Measurements from ENCODE around the gene DRAM2.

DRAM2 gene

DNA sequence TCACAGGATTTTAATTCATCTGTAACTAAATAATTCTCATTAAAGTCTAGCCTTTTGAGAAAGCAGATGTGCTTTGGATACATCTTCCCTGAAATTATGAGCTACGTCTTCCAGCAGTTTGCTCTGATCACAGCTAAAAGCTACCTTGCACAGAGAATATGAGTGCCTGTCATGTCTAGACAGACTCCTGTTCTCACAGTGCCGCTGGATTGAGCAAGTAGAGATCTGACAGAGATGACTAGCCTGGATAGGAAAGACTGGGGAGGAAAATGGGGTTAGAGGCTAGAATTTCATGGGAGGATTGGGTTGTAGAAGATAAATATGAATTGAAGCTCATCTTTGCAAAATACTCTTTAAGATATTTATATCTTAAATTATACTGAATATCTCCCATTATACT is 24.3 kb upstream of the DRAM2 start:
- H3K36me3 ChIP-seq (ENCODE audit: control insufficient read depth, low read length): peaks cover 81% of the 10 kb centered on the region

DNA sequence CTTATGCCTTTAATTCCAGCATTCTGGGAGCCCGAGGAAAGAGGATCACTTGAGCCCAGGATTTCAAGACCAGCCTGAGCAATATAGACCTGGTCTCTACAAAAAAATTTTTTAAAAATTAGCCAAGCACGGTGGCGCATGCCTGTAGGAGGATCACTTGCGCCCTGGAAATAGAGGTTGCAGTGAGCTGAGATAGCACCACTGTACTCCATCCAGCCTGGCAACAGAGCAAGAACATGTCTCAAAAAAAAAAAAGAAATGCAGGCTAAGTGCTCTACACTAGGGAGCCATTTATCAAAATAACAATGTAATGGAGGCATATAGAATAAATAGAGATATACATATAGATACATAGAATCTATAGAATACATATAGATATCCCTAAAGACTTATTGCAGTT is 23.5 kb upstream of the DRAM2 start:
- Histone ChIP-seq H3K36me3 (ENCODE audit: control insufficient read depth, low read length) (peaks cover 78% of the 10 kb centered on the region), H3K79me2 (ENCODE audit: control insufficient read depth, low read length) (peaks cover 22% of the 10 kb centered on the region)

More for the DNA sequence above, 24.3 kb upstream of the DRAM2 start:
- Histone ChIP-seq H3K4me1 (ENCODE audit: control insufficient read depth, low read length) (no peaks in the 10 kb centered on the region), H3K79me2 (ENCODE audit: control insufficient read depth, low read length) (peaks cover 17% of the 10 kb centered on the region), H3K27ac (ENCODE audit: low read depth, low read length) (no peak overlapping the region), H3K4me3 (ENCODE audit: low read length) (no peak overlapping the region), H3K9me2 (replicated peaks; ENCODE audit: control insufficient read depth, low read length) (no peaks in the 10 kb centered on the region), H3K4me2 (ENCODE audit: low read length) (no peak overlapping the region), H4K20me1 (ENCODE audit: control insufficient read depth, insufficient read depth, low read depth, low read length) (no peaks in the 10 kb centered on the region), H3K27me3 (ENCODE audit: control insufficient read depth, low read length) (no peaks in the 10 kb centered on the region), H3K9me3 (ENCODE audit: control insufficient read depth, insufficient read depth, low read length) (no peaks in the 10 kb centered on the region), H3F3A (ENCODE audit: control insufficient read depth, insufficient read depth) (peaks cover 12% of the 10 kb centered on the region; the same call in 1 of the 2 replicates)
- TF ChIP-seq EZH2phosphoT487 (IDR thresholded peaks at IDR 0.05; ENCODE audit: borderline replicate concordance, low read length): no peak
- TF ChIP-seq, protein P1, sequence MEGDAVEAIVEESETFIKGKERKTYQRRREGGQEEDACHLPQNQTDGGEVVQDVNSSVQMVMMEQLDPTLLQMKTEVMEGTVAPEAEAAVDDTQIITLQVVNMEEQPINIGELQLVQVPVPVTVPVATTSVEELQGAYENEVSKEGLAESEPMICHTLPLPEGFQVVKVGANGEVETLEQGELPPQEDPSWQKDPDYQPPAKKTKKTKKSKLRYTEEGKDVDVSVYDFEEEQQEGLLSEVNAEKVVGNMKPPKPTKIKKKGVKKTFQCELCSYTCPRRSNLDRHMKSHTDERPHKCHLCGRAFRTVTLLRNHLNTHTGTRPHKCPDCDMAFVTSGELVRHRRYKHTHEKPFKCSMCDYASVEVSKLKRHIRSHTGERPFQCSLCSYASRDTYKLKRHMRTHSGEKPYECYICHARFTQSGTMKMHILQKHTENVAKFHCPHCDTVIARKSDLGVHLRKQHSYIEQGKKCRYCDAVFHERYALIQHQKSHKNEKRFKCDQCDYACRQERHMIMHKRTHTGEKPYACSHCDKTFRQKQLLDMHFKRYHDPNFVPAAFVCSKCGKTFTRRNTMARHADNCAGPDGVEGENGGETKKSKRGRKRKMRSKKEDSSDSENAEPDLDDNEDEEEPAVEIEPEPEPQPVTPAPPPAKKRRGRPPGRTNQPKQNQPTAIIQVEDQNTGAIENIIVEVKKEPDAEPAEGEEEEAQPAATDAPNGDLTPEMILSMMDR (IDR thresholded peaks at IDR 0.05; ENCODE audit: low read depth, low read length, poor library complexity, severe bottlenecking): no peak

GRCh38 chr1:111162488-111162880 is 22.6 kb upstream of the DRAM2 start:
- peaks cover 12% of the 10 kb centered on the region; the same call in 1 of the 2 replicates for H3F3A ChIP-seq (ENCODE audit: control insufficient read depth, insufficient read depth)
- no peaks in the 10 kb centered on the region for H3K27me3 ChIP-seq (ENCODE audit: control insufficient read depth, low read length)
- H3K79me2 ChIP-seq (ENCODE audit: control insufficient read depth, low read length): peaks cover 28% of the 10 kb centered on the region
- no peak overlapping the region for H3K27ac ChIP-seq (ENCODE audit: low read depth, low read length)
- peaks cover 73% of the 10 kb centered on the region for H3K36me3 ChIP-seq (ENCODE audit: control insufficient read depth, low read length)
- H3K4me2 ChIP-seq (ENCODE audit: low read length): no peak overlapping the region
- H4K20me1 ChIP-seq (ENCODE audit: control insufficient read depth, insufficient read depth, low read depth, low read length): no peaks in the 10 kb centered on the region
- H3K9me2 ChIP-seq (replicated peaks; ENCODE audit: control insufficient read depth, low read length): no peaks in the 10 kb centered on the region
- no peaks in the 10 kb centered on the region for H3K4me1 ChIP-seq (ENCODE audit: control insufficient read depth, low read length)
- H3K4me3 ChIP-seq (ENCODE audit: low read length): no peak overlapping the region
- H3K9me3 ChIP-seq (ENCODE audit: control insufficient read depth, insufficient read depth, low read length): no peaks in the 10 kb centered on the region
- no peak for TF ChIP-seq EZH2phosphoT487 (IDR thresholded peaks at IDR 0.05; ENCODE audit: borderline replicate concordance, low read length)
- TF ChIP-seq, protein P1 (IDR thresholded peaks at IDR 0.05; ENCODE audit: low read depth, low read length, poor library complexity, severe bottlenecking): no peak

More for the DNA sequence above, 23.5 kb upstream of the DRAM2 start:
- TF ChIP-seq, protein P1 (IDR thresholded peaks at IDR 0.05; ENCODE audit: low read depth, low read length, poor library complexity, severe bottlenecking): no peak
- TF ChIP-seq EZH2phosphoT487 (IDR thresholded peaks at IDR 0.05; ENCODE audit: borderline replicate concordance, low read length): no peak
- Histone ChIP-seq H3K27ac (ENCODE audit: low read depth, low read length) (no peak overlapping the region), H3F3A (ENCODE audit: control insufficient read depth, insufficient read depth) (peaks cover 12% of the 10 kb centered on the region; the same call in 1 of the 2 replicates), H3K9me3 (ENCODE audit: control insufficient read depth, insufficient read depth, low read length) (no peaks in the 10 kb centered on the region), H4K20me1 (ENCODE audit: control insufficient read depth, insufficient read depth, low read depth, low read length) (no peaks in the 10 kb centered on the region), H3K9me2 (replicated peaks; ENCODE audit: control insufficient read depth, low read length) (no peaks in the 10 kb centered on the region), H3K4me3 (ENCODE audit: low read length) (no peak overlapping the region), H3K4me1 (ENCODE audit: control insufficient read depth, low read length) (no peaks in the 10 kb centered on the region), H3K27me3 (ENCODE audit: control insufficient read depth, low read length) (no peaks in the 10 kb centered on the region), H3K4me2 (ENCODE audit: low read length) (no peak overlapping the region)
